GM12874 (cell line): ENCODE measurements around the gene ZNF441.

Experiments
- CTCF ChIP-seq: IDR thresholded peaks from 2 replicates; pipeline ENCODE4 v1.5.1; 2011; ENCODE audit warnings: low read depth, mild to moderate bottlenecking, control low read depth, low read length, moderate library complexity; ENCODE audit not compliant: insufficient read depth

Gene ZNF441

DNA sequence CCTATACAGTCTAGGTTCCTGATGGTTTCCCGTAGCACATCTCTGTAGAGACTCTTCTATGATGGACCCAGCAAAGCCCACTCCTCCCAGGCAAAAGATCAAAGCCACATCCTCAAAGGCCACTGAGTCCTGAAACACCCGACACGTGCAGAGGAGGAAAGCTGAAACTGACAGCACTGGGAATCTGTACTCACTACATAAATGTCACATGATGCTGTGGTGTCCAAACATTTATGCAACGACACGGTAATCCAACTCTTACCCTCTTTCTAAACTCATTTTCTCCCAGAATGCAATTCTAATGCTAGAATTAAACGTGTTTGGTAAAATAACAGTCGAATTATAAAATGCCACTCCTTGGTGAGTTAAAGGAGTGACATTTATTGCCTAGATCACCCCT is 7.0 kb upstream of the ZNF441 start:
- TF ChIP-seq CTCF: no peak

DNA sequence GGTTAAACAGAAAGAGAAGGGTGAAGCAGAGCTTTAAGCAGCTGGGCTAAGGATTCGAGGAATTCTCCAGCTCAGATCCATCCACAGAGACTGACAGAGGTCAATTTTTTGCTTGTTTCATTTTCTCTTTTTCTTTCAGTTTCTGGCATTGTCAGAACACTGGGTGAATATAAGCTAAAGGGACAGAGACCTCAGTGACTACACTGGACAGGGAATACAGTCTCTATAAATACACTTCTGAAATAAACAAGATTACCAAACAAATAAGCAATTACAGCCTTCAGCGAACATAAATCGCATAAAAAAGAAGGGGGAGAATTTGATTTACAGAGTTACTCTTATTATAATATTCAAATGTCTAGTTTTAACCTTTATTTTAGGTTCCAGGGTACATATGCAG is 3.7 kb upstream of the ZNF441 start:
- no peak for TF ChIP-seq CTCF

GRCh38 chr19:11763611-11764010 is 3.2 kb upstream of the ZNF441 start:
- TF ChIP-seq CTCF: no peak

GRCh38 chr19:11767633-11768133 is 883 bp downstream of the ZNF441 start:
- no peak for TF ChIP-seq CTCF

- TF ChIP-seq CTCF: no peak
Measured at GRCh38 chr19:11769995-11770394, 3.2 kb downstream of the ZNF441 start.

GRCh38 chr19:11771520-11771919 is 4.7 kb downstream of the ZNF441 start:
- peak; percentile 19; the same call in 1 of the 2 replicates for TF ChIP-seq CTCF

DNA sequence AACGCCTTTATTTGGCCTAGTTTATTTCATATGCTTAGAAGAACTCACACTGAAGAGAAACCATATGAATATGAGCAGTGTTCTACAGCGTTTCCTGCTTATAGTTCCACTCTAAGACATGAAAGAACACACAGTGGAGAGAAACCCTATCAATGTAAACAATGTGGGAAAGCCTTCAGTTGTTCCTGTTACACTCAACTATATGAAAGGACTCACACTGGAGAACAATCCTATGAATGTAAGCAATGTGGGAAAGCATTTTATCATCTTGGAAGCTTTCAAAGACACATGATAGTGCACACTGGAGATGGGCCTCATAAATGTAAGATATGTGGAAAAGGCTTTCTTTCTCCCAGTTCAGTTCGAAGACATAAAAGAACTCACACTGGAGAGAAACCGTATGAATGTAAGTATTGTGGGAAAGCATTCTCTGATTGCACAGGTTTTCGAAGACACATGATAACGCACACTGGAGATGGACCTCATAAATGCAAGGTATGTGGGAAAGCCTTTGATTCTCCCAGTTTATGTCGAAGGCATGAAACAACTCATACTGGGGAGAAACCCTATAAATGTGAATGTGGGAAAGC is 13.7 kb downstream of the ZNF441 start:
- no peak for TF ChIP-seq CTCF
